ENCODE data around the gene ZNF282.

Gene ZNF282

DNA sequence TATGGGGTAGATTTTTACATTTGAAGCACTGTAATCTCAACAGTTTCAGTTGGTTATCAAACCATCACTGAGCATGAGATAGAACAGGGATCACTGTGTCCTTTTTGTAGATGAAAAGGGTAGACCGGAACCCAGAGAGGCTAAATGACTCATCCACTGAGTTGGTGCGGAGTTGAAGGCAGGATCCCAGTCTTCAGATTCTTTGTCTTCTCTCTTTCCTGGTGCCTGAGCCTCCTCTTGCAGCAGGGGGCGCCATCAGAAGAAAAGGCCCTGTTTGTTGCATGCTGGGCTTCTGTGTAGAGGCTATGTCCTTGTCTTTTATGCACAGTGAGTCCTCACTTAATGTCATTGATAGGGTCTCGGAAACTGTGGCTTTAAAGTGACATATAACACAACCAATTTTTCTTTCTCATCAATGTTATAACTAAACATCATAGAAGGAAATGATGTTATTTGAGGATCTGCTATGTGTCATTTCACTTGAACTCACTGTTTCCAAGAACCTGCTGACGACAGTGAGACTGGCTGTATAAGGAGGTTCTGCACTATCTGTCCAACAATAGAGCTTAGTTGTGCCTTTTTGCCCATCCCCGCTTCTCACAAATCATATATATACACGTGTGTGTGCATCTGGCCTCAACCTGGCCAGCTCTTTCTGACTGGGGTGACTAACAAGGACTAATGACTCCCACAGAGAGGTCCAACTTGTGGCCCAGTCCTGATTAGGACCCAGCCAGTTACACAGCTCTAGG is 14.3 kb downstream of the ZNF282 start:
- no peak overlapping the region for H3K4me3 ChIP-seq (ENCODE audit: control insufficient read depth, low read depth, low read length)
- TF ChIP-seq, protein P1, sequence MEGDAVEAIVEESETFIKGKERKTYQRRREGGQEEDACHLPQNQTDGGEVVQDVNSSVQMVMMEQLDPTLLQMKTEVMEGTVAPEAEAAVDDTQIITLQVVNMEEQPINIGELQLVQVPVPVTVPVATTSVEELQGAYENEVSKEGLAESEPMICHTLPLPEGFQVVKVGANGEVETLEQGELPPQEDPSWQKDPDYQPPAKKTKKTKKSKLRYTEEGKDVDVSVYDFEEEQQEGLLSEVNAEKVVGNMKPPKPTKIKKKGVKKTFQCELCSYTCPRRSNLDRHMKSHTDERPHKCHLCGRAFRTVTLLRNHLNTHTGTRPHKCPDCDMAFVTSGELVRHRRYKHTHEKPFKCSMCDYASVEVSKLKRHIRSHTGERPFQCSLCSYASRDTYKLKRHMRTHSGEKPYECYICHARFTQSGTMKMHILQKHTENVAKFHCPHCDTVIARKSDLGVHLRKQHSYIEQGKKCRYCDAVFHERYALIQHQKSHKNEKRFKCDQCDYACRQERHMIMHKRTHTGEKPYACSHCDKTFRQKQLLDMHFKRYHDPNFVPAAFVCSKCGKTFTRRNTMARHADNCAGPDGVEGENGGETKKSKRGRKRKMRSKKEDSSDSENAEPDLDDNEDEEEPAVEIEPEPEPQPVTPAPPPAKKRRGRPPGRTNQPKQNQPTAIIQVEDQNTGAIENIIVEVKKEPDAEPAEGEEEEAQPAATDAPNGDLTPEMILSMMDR (IDR thresholded peaks at IDR 0.05; ENCODE audit: control insufficient read depth, insufficient read depth, low read depth, low read length, missing control alignments): peak; percentile 70
- no peak for DNase-seq (ENCODE audit: low read depth)

DNA sequence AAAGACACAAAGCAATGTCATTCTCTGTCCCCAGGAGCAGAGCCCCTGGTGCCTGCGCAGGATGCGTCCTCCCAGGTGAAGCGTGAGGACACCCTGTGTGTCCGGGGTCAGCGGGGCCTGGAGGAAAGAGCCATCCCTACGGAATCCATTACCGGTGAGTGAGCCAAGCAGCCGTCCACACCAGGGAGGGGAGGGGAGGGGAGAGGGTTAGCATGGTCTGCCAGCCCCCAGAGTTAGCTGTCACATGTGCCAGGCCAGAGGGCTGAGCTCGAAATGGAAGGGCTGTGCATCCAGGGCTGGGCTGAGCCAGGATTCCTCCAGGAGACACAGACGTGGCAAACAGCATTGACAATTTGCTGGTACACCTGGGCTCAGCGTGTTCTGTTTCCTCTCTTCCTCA is 15.2 kb downstream of the ZNF282 start:
- no peak for DNase-seq (ENCODE audit: low read depth)
- TF ChIP-seq, protein P1 (IDR thresholded peaks at IDR 0.05; ENCODE audit: control insufficient read depth, insufficient read depth, low read depth, low read length, missing control alignments): no peak
- H3K4me3 ChIP-seq (ENCODE audit: control insufficient read depth, low read depth, low read length): no peak overlapping the region

DNA sequence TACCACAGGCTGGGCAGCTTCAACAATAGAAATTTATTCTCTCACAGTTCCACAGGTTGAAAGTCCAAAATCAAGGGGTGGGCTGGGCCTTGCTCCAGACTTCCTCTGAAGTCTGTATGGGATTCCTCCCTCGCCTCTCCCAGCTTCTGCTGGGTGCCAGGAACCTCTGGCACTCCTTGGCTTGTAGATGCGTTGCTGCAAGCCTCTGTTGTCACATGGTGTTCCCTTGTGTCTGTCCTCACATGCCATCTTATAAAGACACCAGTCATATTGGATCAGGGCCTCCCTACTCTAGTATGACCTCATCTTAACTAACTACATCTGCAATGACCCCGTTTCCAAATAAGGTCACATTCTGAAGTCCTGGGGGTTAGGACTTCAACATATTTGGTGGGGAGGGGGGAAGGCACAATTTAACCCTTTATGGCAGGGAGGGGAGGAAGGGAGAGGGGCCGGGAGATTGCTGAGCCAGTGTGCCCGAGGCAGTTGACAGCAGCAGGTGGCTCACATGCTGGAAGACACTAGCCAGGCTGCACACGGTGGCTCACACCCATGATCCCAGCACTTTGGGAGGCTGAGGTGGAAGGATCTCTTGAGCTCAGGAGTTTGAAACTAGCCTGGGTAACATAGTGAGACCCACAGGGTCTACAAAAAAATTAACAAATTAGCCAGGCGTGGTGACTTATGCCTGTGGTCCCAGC is 18.8 kb downstream of the ZNF282 start:
- H3K4me3 ChIP-seq (ENCODE audit: control insufficient read depth, low read depth, low read length): no peak overlapping the region
- no peak for DNase-seq (ENCODE audit: low read depth)
- TF ChIP-seq, protein P1 (IDR thresholded peaks at IDR 0.05; ENCODE audit: control insufficient read depth, insufficient read depth, low read depth, low read length, missing control alignments): no peak

DNA sequence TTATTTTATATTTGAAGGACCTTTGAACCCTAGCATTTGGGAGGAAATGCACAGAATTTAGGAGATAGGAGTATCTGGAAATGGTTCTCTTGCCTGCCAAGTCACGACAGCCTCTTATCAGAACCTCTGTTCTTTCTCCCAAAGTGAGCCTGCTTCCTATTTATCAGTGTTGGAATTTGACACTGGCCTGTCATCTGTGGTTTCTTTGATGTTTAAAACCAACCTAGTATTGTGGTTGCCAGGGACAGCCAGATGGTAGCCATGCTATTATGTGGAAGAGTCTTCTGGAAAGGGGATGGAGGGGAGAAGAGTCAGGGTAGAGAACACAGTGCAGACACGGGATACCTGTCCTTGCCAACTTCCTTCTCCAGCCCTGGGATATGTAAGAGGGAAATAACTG is 21.1 kb downstream of the ZNF282 start:
- no peak overlapping the region for H3K4me3 ChIP-seq (ENCODE audit: control insufficient read depth, low read depth, low read length)
- DNase-seq (ENCODE audit: low read depth): no peak
- TF ChIP-seq, protein P1 (IDR thresholded peaks at IDR 0.05; ENCODE audit: control insufficient read depth, insufficient read depth, low read depth, low read length, missing control alignments): no peak

DNA sequence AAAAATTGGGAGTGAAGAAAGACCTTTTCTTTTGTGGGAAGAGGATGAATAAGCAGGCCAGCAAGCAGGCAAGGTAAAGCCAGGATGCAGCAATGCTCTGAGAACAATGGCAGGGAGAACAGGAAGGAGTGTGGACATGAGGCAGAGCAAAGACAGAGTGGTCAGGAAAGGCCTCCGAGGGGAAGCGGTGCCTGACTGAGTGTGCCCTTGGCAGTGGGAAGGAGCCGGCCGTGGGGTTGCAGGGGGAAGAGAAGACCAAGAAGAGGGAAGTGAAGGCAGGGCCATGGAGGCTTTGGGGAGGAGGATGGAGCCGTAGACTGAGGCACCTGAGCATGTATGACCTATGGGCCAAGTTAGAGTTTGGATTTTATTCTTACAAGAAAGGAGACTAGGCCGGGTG is 22.2 kb downstream of the ZNF282 start:
- no peak for DNase-seq (ENCODE audit: low read depth)
- TF ChIP-seq, protein P1 (IDR thresholded peaks at IDR 0.05; ENCODE audit: control insufficient read depth, insufficient read depth, low read depth, low read length, missing control alignments): no peak
- no peak overlapping the region for H3K4me3 ChIP-seq (ENCODE audit: control insufficient read depth, low read depth, low read length)

DNA sequence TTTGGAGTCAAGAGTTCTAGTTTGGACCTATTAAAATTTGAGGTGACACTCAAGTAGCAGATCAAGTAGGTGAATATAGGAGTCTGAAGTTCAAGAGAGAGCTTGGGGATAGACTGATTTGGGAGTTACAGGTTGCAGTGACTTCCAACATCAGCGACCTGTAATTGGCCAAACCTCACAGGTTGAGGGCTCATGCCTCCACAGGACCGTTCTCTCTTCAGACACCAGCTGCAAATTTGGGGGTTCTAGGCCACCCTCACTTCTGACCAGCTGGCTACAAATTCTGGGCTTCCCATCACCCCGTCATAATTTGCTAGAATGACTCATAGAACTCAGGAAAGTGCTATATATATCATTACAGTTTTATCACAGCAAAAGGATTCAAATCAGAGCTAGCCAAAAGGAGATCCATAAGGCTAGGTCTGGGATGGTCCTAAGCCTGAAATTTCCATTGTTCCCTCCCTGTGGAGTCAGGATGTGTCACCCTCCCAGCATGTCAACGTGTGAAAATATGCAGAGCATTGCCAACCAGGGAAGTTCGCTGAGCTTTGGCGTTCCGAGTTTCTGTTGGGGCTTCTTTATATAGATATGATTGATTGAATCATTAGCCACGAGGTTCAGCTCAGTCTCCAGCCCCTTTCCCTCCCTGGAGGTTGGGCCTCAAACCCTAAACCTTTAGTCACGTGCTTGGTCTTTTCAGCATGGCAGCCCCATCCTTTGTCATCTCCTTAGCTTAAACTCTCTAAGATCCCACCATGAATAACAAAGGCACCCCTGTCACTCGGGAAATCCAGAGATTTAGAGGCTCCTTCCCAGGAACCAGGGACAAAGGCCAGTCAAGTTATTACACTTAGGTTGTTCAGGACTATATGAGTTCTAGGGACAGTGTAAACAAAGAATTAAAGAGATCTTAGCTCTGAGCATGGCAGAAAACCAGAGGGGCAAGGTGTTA is 23.4 kb downstream of the ZNF282 start:
- TF ChIP-seq, protein P1 (IDR thresholded peaks at IDR 0.05; ENCODE audit: control insufficient read depth, insufficient read depth, low read depth, low read length, missing control alignments): no peak
- no peak for DNase-seq (ENCODE audit: low read depth)
- no peak overlapping the region for H3K4me3 ChIP-seq (ENCODE audit: control insufficient read depth, low read depth, low read length)

Data from AG09309 (cell line).